OCI-LY7 (cell line): ENCODE measurements around the gene GRID2. TPM values are rescaled to one million over a fixed set of nuclear protein-coding genes. Genes with fewer than 3 reads are reported as not detected.

Experiments used
- BruUV-seq: library from RNA; stranded (reverse); fragments of 400-500 nt; replicated peaks from 2 replicates; lab custom pipeline; 2021; lab: Mats Ljungman, UMichigan
- CTCF ChIA-PET: fragments of 300-600 bp; sonication (Branson Sonifier 250); formaldehyde crosslinking; loops from one replicate; lab custom pipeline; 2022; ENCODE audit warnings: antibody characterized with exemption; ENCODE audit not compliant: unreplicated experiment; lab: Charles Lee
- POLR2A ChIA-PET: fragments of 300-600 bp; sonication (Branson Sonifier 250); formaldehyde crosslinking; loops from one replicate; lab custom pipeline; 2022; ENCODE audit warnings: antibody characterized with exemption; lab: Charles Lee
- DNase-seq: peaks from one replicate; pipeline ENCODE4 v3.0.0-alpha.2; 2015; ENCODE audit warnings: low spot score
- H2AFZ ChIP-seq: fragments of 200-600 bp; sonication (generic), shearing (Covaris generic); 2 replicates; pipeline ENCODE4 v1.6.1; 2014; ENCODE audit warnings: mild to moderate bottlenecking, antibody characterized with exemption, low read length, moderate library complexity
- H3K27ac ChIP-seq: fragments of 200-600 bp; sonication (generic); 2 replicates; pipeline ENCODE4 v1.5.1; 2014; ENCODE audit warnings: mixed run types, low read depth, mild to moderate bottlenecking, moderate library complexity, low read length, inconsistent platforms; ENCODE audit not compliant: poor library complexity, severe bottlenecking
- H3K36me3 ChIP-seq: fragments of 200-600 bp; sonication (generic); 2 replicates; pipeline ENCODE4 v1.6.1; 2014; ENCODE audit warnings: mild to moderate bottlenecking, antibody characterized with exemption, low read length, moderate library complexity, mixed read lengths; ENCODE audit not compliant: insufficient read depth
- H3K4me1 ChIP-seq: fragments of 200-600 bp; sonication (generic); 2 replicates; pipeline ENCODE4 v1.5.1; 2014; ENCODE audit warnings: mild to moderate bottlenecking, low read length; ENCODE audit not compliant: insufficient read depth, poor library complexity, severe bottlenecking
- H3K4me2 ChIP-seq: fragments of 200-600 bp; sonication (generic); 2 replicates; pipeline ENCODE4 v1.6.1; 2014; ENCODE audit warnings: mild to moderate bottlenecking, low read length
- H3K4me3 ChIP-seq: fragments of 200-600 bp; sonication (generic); 2 replicates; pipeline ENCODE4 v1.5.1; 2014; ENCODE audit warnings: mild to moderate bottlenecking, low read depth, low read length; ENCODE audit not compliant: poor library complexity, severe bottlenecking
- H3K79me2 ChIP-seq: fragments of 200-600 bp; sonication (generic); 2 replicates; pipeline ENCODE4 v1.6.1; 2016; ENCODE audit warnings: low read depth, mild to moderate bottlenecking, low read length, moderate library complexity, mixed read lengths; ENCODE audit not compliant: insufficient read depth
- H3K9me2 ChIP-seq: fragments of 200-600 bp; sonication (generic); 2 replicates; pipeline ENCODE4 v1.6.1; 2016; ENCODE audit warnings: mild to moderate bottlenecking, low read length, mixed read lengths; ENCODE audit not compliant: insufficient read depth
- H3K9me3 ChIP-seq: fragments of 200-600 bp; sonication (generic); 2 replicates; pipeline ENCODE4 v1.6.1; 2014; ENCODE audit warnings: mild to moderate bottlenecking, mixed run types, low read length, mixed read lengths
- H4K20me1 ChIP-seq: fragments of 200-600 bp; sonication (generic); 2 replicates; pipeline ENCODE4 v1.6.1; 2014; ENCODE audit warnings: mild to moderate bottlenecking, antibody characterized with exemption, low read length, moderate library complexity, mixed read lengths; ENCODE audit not compliant: insufficient read depth
- EZH2phosphoT487 ChIP-seq: fragments of 200-600 bp; sonication (generic); IDR thresholded peaks from 2 replicates; pipeline ENCODE4 v1.6.1; 2018; ENCODE audit warnings: low read depth, borderline replicate concordance, mild to moderate bottlenecking, mixed run types, antibody characterized with exemption, low read length, moderate library complexity, mixed read lengths
- intact Hi-C: fragments of 100-400 bp; cut with micrococcal nuclease; formaldehyde crosslinking; loops from one replicate; pipeline ENCODE4 v1.10.0; 2022; ENCODE audit not compliant: unreplicated experiment
- total RNA-seq, 2 experiments: library from RNA; depleted of rRNA in 1 of 2; stranded (reverse); fragments of >200 nt in 1 of 2; shearing (Covaris generic) in 1 of 2; gene quantifications; 2 replicates each; pipeline ENCODE4 v1.2.3, GENCODE V29; 2014 to 2022
- TF ChIP-seq, protein P1 (sequence below): fragments of 200-600 bp; sonication (generic); conservative IDR thresholded peaks from 2 replicates; pipeline ENCODE4 v1.5.1; 2014; ENCODE audit warnings: mild to moderate bottlenecking, antibody characterized with exemption, low read length, moderate library complexity, mixed read lengths

Gene GRID2
- total RNA-seq, 2 experiments from 2014 or later, result not detected

DNA sequence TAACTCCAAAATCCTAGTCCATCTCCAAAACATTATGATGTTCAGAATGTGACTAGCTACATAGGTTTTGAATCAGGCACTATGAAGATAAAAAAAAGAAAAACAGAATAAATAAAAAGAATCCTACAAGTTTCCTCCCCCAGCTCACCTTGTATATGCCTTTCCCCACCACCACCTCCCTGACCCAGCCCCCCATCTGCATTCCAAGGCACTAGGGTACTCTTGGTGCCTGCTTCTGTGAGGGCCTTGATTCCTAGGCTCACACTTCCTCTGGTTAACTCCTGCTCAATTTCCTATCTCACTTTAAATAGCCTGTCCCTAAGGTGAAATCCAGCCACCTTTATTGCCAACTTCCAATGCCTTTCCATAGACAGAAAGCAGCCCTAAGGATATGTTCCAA lies 1346.1 kb downstream of the GRID2 start:
- ChIA-PET CTCF (no interaction called here), POLR2A (no interaction called here)
- Histone ChIP-seq H3K27ac (no peak overlapping the region), H3K9me3 (no peaks in the 10 kb centered on the region), H2AFZ (no peak overlapping the region), H3K9me2 (no peaks in the 10 kb centered on the region), H4K20me1 (no peaks in the 10 kb centered on the region), H3K4me1 (no peaks in the 10 kb centered on the region), H3K36me3 (no peaks in the 10 kb centered on the region), H3K4me3 (no peak overlapping the region), H3K79me2 (no peaks in the 10 kb centered on the region), H3K4me2 (no peak overlapping the region)
- no peak for DNase-seq
- intact Hi-C loops, result no loop called here
- TF ChIP-seq, protein P1, sequence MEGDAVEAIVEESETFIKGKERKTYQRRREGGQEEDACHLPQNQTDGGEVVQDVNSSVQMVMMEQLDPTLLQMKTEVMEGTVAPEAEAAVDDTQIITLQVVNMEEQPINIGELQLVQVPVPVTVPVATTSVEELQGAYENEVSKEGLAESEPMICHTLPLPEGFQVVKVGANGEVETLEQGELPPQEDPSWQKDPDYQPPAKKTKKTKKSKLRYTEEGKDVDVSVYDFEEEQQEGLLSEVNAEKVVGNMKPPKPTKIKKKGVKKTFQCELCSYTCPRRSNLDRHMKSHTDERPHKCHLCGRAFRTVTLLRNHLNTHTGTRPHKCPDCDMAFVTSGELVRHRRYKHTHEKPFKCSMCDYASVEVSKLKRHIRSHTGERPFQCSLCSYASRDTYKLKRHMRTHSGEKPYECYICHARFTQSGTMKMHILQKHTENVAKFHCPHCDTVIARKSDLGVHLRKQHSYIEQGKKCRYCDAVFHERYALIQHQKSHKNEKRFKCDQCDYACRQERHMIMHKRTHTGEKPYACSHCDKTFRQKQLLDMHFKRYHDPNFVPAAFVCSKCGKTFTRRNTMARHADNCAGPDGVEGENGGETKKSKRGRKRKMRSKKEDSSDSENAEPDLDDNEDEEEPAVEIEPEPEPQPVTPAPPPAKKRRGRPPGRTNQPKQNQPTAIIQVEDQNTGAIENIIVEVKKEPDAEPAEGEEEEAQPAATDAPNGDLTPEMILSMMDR, result no peak
- no peak for TF ChIP-seq EZH2phosphoT487
- BruUV-seq, result no TSS peak

DNA sequence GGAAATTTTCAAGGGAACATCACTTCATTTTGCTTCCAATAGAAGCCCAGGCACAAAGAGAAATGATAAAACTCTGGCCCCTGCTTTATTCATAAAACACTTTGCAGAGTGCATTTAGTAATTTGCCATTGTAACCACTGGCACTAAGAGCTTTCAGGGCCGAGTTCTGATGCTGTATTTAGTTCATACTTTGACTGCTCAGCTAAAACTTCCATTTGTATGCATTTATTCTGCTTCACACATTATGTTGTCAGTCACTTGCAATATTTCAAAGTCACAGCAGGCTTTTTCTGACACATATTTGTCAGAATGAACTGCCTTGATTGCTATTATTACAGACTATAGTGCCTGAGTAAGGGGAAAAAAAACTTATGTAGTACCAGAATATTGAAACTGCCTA lies 1350.4 kb downstream of the GRID2 start:
- H3K9me3 ChIP-seq, result no peaks in the 10 kb centered on the region
- POLR2A ChIA-PET, result no interaction called here
- no peak overlapping the region for H3K4me2 ChIP-seq

DNA sequence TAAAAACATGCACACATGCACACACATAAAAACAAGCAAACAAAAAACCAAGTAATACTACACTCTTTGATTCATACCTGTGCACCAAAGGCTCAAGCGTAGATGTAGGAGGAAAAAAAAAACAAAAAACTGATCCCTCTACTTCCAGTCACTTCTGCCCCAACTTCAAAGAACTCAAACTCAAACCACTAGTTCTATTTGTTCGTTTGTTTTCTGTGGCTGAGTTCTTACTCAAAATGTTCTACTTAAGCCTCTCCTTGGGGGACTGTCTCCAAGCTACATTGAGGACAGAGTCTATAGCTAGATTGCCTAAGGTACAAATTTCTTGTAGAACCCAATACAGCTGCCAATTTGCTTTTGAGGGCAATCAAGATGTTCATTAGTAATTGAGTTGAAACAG lies 1353.8 kb downstream of the GRID2 start:
- TF ChIP-seq, protein P1, result no peak
- TF ChIP-seq EZH2phosphoT487, result no peak
- ChIA-PET CTCF (no interaction called here), POLR2A (no interaction called here)
- BruUV-seq, result no TSS peak
- no peak for DNase-seq
- intact Hi-C loops, result no loop called here
- no peaks in the 10 kb centered on the region for H3K36me3 ChIP-seq
- H3K4me3 ChIP-seq, result no peak overlapping the region
- H3K79me2 ChIP-seq, result no peaks in the 10 kb centered on the region
- H4K20me1 ChIP-seq, result no peaks in the 10 kb centered on the region
- no peak overlapping the region for H3K4me2 ChIP-seq
- no peaks in the 10 kb centered on the region for H3K4me1 ChIP-seq
- H3K9me3 ChIP-seq, result no peaks in the 10 kb centered on the region
- H3K9me2 ChIP-seq, result no peaks in the 10 kb centered on the region
- no peak overlapping the region for H3K27ac ChIP-seq
- no peak overlapping the region for H2AFZ ChIP-seq

More for the DNA sequence above, 1350.4 kb downstream of the GRID2 start:
- Histone ChIP-seq H3K4me1 (no peaks in the 10 kb centered on the region), H2AFZ (no peak overlapping the region), H4K20me1 (no peaks in the 10 kb centered on the region), H3K4me3 (no peak overlapping the region), H3K9me2 (no peaks in the 10 kb centered on the region), H3K79me2 (no peaks in the 10 kb centered on the region), H3K27ac (no peak overlapping the region), H3K36me3 (no peaks in the 10 kb centered on the region)
- intact Hi-C loops, result no loop called here
- BruUV-seq, result no TSS peak
- DNase-seq, result no peak
- CTCF ChIA-PET, result no interaction called here
- TF ChIP-seq, protein P1, result no peak
- no peak for TF ChIP-seq EZH2phosphoT487
